ENCODE results near the gene ZNF839.
A peak's percentile ranks its signal among the peaks of the same experiment; 100 is the strongest.

ZNF839 gene

GRCh38 chr14:102314242-102315011 is 5.1 kb upstream of the ZNF839 start (continued):
- TF ChIP-seq ZNF558 (tag by site-specific recombination; IDR thresholded peaks at IDR 0.05) (no peak), ZBTB48 (tag by site-specific recombination; IDR thresholded peaks at IDR 0.05) (peak; percentile 67; the same call in 1 of the 2 replicates), ZNF335 (tag by site-specific recombination; conservative IDR thresholded peaks at IDR 0.05) (peak; percentile 78), ZNF707 (tag by site-specific recombination; IDR thresholded peaks at IDR 0.05) (no peak), ZNF140 (tag by site-specific recombination; IDR thresholded peaks at IDR 0.05) (no peak), BCL11B (tag by site-specific recombination; IDR thresholded peaks at IDR 0.05; ENCODE audit: low read depth) (peak; percentile 60; the same call in 1 of the 2 replicates), ZNF548 (tag by site-specific recombination; IDR thresholded peaks at IDR 0.05) (no peak), GFI1B (tag by site-specific recombination; IDR thresholded peaks at IDR 0.05) (no peak), SALL2 (tag by site-specific recombination; IDR thresholded peaks at IDR 0.05; ENCODE audit: borderline replicate concordance) (no peak), ZNF23 (tag by site-specific recombination; IDR thresholded peaks at IDR 0.05; ENCODE audit: borderline replicate concordance) (no peak), ZNF121 (tag by site-specific recombination; IDR thresholded peaks at IDR 0.05) (no peak), ELK4 (IDR thresholded peaks at IDR 0.05; ENCODE audit: borderline replicate concordance, low read depth, low read length) (no peak), ZNF423 (tag by site-specific recombination; IDR thresholded peaks at IDR 0.05) (peak; percentile 89), SETDB1 (IDR thresholded peaks at IDR 0.05; ENCODE audit: insufficient read length, low read length) (no peak), YY2 (tag by site-specific recombination; IDR thresholded peaks at IDR 0.05) (0 out of 2 replicates have a peak, but pooled peaks have one; percentile 12), BCL6B (tag by site-specific recombination; IDR thresholded peaks at IDR 0.05) (no peak), PRDM1 (tag by site-specific recombination; IDR thresholded peaks at IDR 0.05) (no peak), ZNF530 (tag by site-specific recombination; IDR thresholded peaks at IDR 0.05; ENCODE audit: low read depth) (no peak), ZNF174 (tag by site-specific recombination; IDR thresholded peaks at IDR 0.05) (no peak), KLF10 (tag by site-specific recombination; IDR thresholded peaks at IDR 0.05) (no peak), PATZ1 (tag by site-specific recombination; IDR thresholded peaks at IDR 0.05) (peak; percentile 67), ZNF791 (tag by site-specific recombination; IDR thresholded peaks at IDR 0.05) (no peak), ZNF488 (tag by site-specific recombination; IDR thresholded peaks at IDR 0.05) (no peak), ZNF274 (IDR thresholded peaks at IDR 0.05; ENCODE audit: low read length) (no peak), ZNF274 (tag by site-specific recombination; IDR thresholded peaks at IDR 0.05; ENCODE audit: borderline replicate concordance) (no peak), ZNF654 (tag by site-specific recombination; IDR thresholded peaks at IDR 0.05; ENCODE audit: low read depth) (peak; percentile 90), ZNF704 (tag by site-specific recombination; IDR thresholded peaks at IDR 0.05) (no peak), ZNF776 (tag by site-specific recombination; IDR thresholded peaks at IDR 0.05; ENCODE audit: borderline replicate concordance) (no peak), ZNF37A (tag by site-specific recombination; IDR thresholded peaks at IDR 0.05) (no peak), ZNF112 (tag by site-specific recombination; IDR thresholded peaks at IDR 0.05) (no peak), ZNF701 (tag by site-specific recombination; IDR thresholded peaks at IDR 0.05) (no peak), KLF1 (tag by site-specific recombination; IDR thresholded peaks at IDR 0.05) (0 out of 2 replicates have a peak, but pooled peaks have one; percentile 31), ZNF645 (tag by site-specific recombination; IDR thresholded peaks at IDR 0.05) (no peak), HOXD13 (CRISPR knock-in tag; IDR thresholded peaks at IDR 0.05; ENCODE audit: borderline replicate concordance) (no peak)
